SK-N-SH (cell line): ENCODE results near the gene PRLH. TPM values are rescaled to one million over a fixed set of nuclear protein-coding genes. Genes with fewer than 3 reads are reported as not detected.

Experiments used
- CTCF ChIA-PET: fragments of 300-600, 350-600 bp; formaldehyde crosslinking; extraction: SDS; loops from one replicate; lab custom pipeline; 2021; lab: Yijun Ruan, JAX
- POLR2A ChIA-PET: fragments of 350-600 bp; sonication (Branson Sonifier 250); formaldehyde crosslinking; extraction: SDS; loops from one replicate; lab custom pipeline; 2020; ENCODE audit warnings: antibody characterized with exemption, inconsistent platforms; lab: Yijun Ruan, JAX
- DNase-seq: peaks from one replicate; pipeline ENCODE4 v3.0.0; 2012
- H2AFZ ChIP-seq: fragments of 200-600 bp; sonication (generic); 2 replicates; pipeline ENCODE4 v1.8.1; 2016; ENCODE audit warnings: antibody characterized with exemption, mild to moderate bottlenecking, low read depth
- H3F3A ChIP-seq: fragments of 200-600 bp; sonication (generic); replicated peaks from 2 replicates; pipeline ENCODE3; 2016; ENCODE audit warnings: antibody characterized with exemption, mild to moderate bottlenecking; ENCODE audit not compliant: insufficient read depth
- H3K27ac ChIP-seq, 2 experiments: fragments of 200-500 bp in 1 of 2; fragments of 200-600 bp in 1 of 2; sonication (Bioruptor generic) in 1 of 2; sonication (generic), shearing (Covaris generic) in 1 of 2; 2 replicates each; pipeline versions ENCODE4 v1.5.1 to v1.6.1; 2014 to 2016; ENCODE audit warnings: low read depth in 2 of 2, inconsistent platforms in 1 of 2, low read length in 1 of 2, mild to moderate bottlenecking in 1 of 2, mixed read lengths in 1 of 2
- H3K27me3 ChIP-seq: fragments of 200-600 bp; sonication (generic), shearing (Covaris generic); 2 replicates; pipeline ENCODE4 v1.6.1; 2016; ENCODE audit warnings: mixed run types; ENCODE audit not compliant: insufficient read depth
- H3K36me3 ChIP-seq, 2 experiments: fragments of 200-500 bp in 1 of 2; fragments of 200-600 bp in 1 of 2; sonication (Bioruptor generic) in 1 of 2; sonication (generic) in 1 of 2; replicated peaks in 1 of 2; 2 replicates each; pipeline versions ENCODE3 to v1.5.1; 2014 to 2016; ENCODE audit warnings: low read length in 1 of 2, mild to moderate bottlenecking in 1 of 2; ENCODE audit not compliant: insufficient read depth in 2 of 2, control insufficient read depth in 1 of 2
- H3K4me1 ChIP-seq, 2 experiments: fragments of 200-500 bp in 1 of 2; fragments of 200-600 bp in 1 of 2; sonication (Bioruptor generic) in 1 of 2; sonication (generic), shearing (Covaris generic) in 1 of 2; 2 replicates each; pipeline versions ENCODE4 v1.5.1 to v1.6.1; 2014 to 2016; ENCODE audit warnings: low read depth in 1 of 2, low read length in 1 of 2, mixed run types in 1 of 2; ENCODE audit not compliant: insufficient read depth in 2 of 2, control insufficient read depth in 1 of 2
- H3K4me2 ChIP-seq: fragments of 200-600 bp; sonication (generic), shearing (Covaris generic); 2 replicates; pipeline ENCODE4 v1.6.1; 2017; ENCODE audit warnings: mixed run types
- H3K4me3 ChIP-seq, 2 experiments: fragments of 200-500 bp in 1 of 2; fragments of 200-600 bp in 1 of 2; sonication (Bioruptor generic) in 1 of 2; sonication (generic), shearing (Covaris generic) in 1 of 2; 2 replicates each; pipeline versions ENCODE4 v1.5.1 to v1.8.1; 2014 to 2016; ENCODE audit warnings: low read depth in 2 of 2, inconsistent platforms in 1 of 2, low read length in 1 of 2, mild to moderate bottlenecking in 1 of 2, mixed read lengths in 1 of 2, moderate library complexity in 1 of 2
- H3K79me2 ChIP-seq: fragments of 200-600 bp; sonication (generic); 2 replicates; pipeline ENCODE4 v1.8.1; 2017; ENCODE audit warnings: mild to moderate bottlenecking; ENCODE audit not compliant: insufficient read depth
- H3K9ac ChIP-seq: fragments of 200-600 bp; sonication (generic); 2 replicates; pipeline ENCODE4 v1.6.1; 2017; ENCODE audit warnings: mixed run types
- H3K9me2 ChIP-seq: fragments of 200-600 bp; sonication (generic); 2 replicates; pipeline ENCODE4 v1.6.1; 2017; ENCODE audit warnings: mixed run types
- H3K9me3 ChIP-seq: fragments of 200-600 bp; sonication (generic); 2 replicates; pipeline ENCODE4 v1.6.1; 2017; ENCODE audit warnings: mixed run types, mild to moderate bottlenecking, moderate library complexity
- H4K20me1 ChIP-seq: fragments of 200-600 bp; sonication (generic); 2 replicates; pipeline ENCODE4 v1.6.1; 2017; ENCODE audit warnings: mild to moderate bottlenecking, mixed run types; ENCODE audit not compliant: insufficient read depth
- CHD2 ChIP-seq: fragments of 150-350 bp; IDR thresholded peaks from 2 replicates; pipeline ENCODE4 v1.6.1; 2018; ENCODE audit warnings: low read length; ENCODE audit not compliant: partially characterized antibody
- ELF1 ChIP-seq: IDR thresholded peaks from 2 replicates; pipeline ENCODE4 v1.4.0; 2012
- EZH2phosphoT487 ChIP-seq: fragments of 200-600 bp; sonication (generic); IDR thresholded peaks from 2 replicates; pipeline ENCODE4 v1.6.1; 2017; ENCODE audit warnings: low read depth, mixed run types, mild to moderate bottlenecking, antibody characterized with exemption, moderate library complexity, borderline replicate concordance
- FOXM1 ChIP-seq: IDR thresholded peaks from 2 replicates; pipeline ENCODE4 v1.4.0; 2012; ENCODE audit warnings: low read depth, mild to moderate bottlenecking
- GABPA ChIP-seq: IDR thresholded peaks from 2 replicates; pipeline ENCODE4 v1.4.0; 2012; ENCODE audit warnings: low read depth, mild to moderate bottlenecking
- GATA2 ChIP-seq: sonication (generic); formaldehyde crosslinking; IDR thresholded peaks from 2 replicates; pipeline ENCODE4 v1.5.0; 2020; ENCODE audit warnings: mild to moderate bottlenecking, missing genetic modification reagents
- IRF3 ChIP-seq: fragments of 150-350 bp; IDR thresholded peaks from 2 replicates; pipeline ENCODE4 v1.6.1; 2016; ENCODE audit warnings: mild to moderate bottlenecking, low read depth, low read length
- JUND ChIP-seq: IDR thresholded peaks from 2 replicates; pipeline ENCODE4 v1.4.0; 2012
- MEF2A ChIP-seq: IDR thresholded peaks from 2 replicates; pipeline ENCODE4 v1.4.0; 2012; ENCODE audit warnings: low read depth, borderline replicate concordance
- NRF1 ChIP-seq: IDR thresholded peaks from 2 replicates; pipeline ENCODE4 v1.6.1; 2012; ENCODE audit warnings: low read depth, mild to moderate bottlenecking, low read length
- RAD21 ChIP-seq: IDR thresholded peaks from 2 replicates; pipeline ENCODE4 v1.6.1; 2012; ENCODE audit warnings: mild to moderate bottlenecking, low read length
- RFX5 ChIP-seq: IDR thresholded peaks from 2 replicates; pipeline ENCODE4 v1.6.1; 2012; ENCODE audit warnings: mild to moderate bottlenecking, improper control_type of control experiment, low read length
- TCF12 ChIP-seq: IDR thresholded peaks from 2 replicates; pipeline ENCODE4 v1.4.0; 2012
- TEAD4 ChIP-seq: IDR thresholded peaks from 2 replicates; pipeline ENCODE4 v1.4.0; 2012; ENCODE audit warnings: mild to moderate bottlenecking, borderline replicate concordance; ENCODE audit not compliant: insufficient read depth
- WGBS: methylation state at CpG from one replicate; pipeline ENCODE4 v1.1.6; 2017; ENCODE audit warnings: low lambda C conversion rate; 5-methylcytosine and 5-hydroxymethylcytosine counted together
- polyA plus RNA-seq, 3 experiments: library from polyadenylated mRNA; depleted of rRNA; stranded (reverse); fragments of >200 nt; gene quantifications; 2 replicates each; pipeline ENCODE4 v1.2.3, GENCODE V29; 2012
- TF ChIP-seq, protein P1 (sequence below): IDR thresholded peaks from 2 replicates; pipeline ENCODE4 v1.4.0; 2012; ENCODE audit warnings: low read depth, borderline replicate concordance
- TF ChIP-seq, protein P2 (sequence below): IDR thresholded peaks from 2 replicates; pipeline ENCODE4 v1.4.0; 2012; ENCODE audit warnings: low read depth
- TF ChIP-seq, protein P3 (sequence below): IDR thresholded peaks from 2 replicates; pipeline ENCODE4 v1.6.1; 2012; ENCODE audit warnings: mild to moderate bottlenecking, low read depth, low read length, moderate library complexity

PRLH gene
- polyA plus RNA-seq, 1 of the 3 experiments (the other 2 are of a cell fraction) = not detected

DNA sequence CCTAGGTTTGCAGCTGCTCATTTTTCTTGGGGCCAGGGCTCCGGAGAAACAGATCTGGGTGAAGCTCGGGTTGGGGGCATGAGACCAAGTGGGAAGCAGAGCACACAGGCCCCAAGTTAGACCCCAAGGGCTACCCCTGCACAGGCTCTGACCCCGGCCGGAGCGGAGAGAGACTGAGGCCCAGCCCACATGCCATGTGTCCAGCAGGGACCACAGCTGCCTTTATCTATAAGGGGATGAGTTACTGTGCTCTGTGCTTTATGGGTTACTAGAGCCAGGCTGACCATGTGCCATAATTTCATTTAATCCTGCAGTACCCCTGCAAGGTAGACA lies 30.3 kb upstream of the PRLH start:
- H3K27me3 ChIP-seq = no peaks in the 10 kb centered on the region
- peaks cover 2 to 60% of the 10 kb centered on the region in 2 experiments for H3K36me3 ChIP-seq
- H3K4me2 ChIP-seq = no peak overlapping the region
- no peaks in the 10 kb centered on the region for H3K9me2 ChIP-seq
- ChIA-PET POLR2A (no interaction called here), CTCF (interaction anchor here (0.9 to 2.9 kb wide), 3 partner anchors 23 to 382 kb away, joined by 3 to 11 read pairs (median 9); no protein-coding TSS in a partner anchor)
- no peaks in the 10 kb centered on the region for H3K9me3 ChIP-seq
- no peak overlapping the region for H3K27ac ChIP-seq
- DNase-seq = no peak
- WGBS = no CpG with 5 or more reads among the region's 5 CpGs
- TF ChIP-seq EZH2phosphoT487 (no peak), TEAD4 (no peak), IRF3 (no peak), MEF2A (no peak), JUND (no peak), RAD21 (no peak), RFX5 (no peak), NRF1 (no peak), TCF12 (no peak), CHD2 (no peak), FOXM1 (no peak), GABPA (no peak), GATA2 (no peak), ELF1 (no peak)
- TF ChIP-seq, protein P1, sequence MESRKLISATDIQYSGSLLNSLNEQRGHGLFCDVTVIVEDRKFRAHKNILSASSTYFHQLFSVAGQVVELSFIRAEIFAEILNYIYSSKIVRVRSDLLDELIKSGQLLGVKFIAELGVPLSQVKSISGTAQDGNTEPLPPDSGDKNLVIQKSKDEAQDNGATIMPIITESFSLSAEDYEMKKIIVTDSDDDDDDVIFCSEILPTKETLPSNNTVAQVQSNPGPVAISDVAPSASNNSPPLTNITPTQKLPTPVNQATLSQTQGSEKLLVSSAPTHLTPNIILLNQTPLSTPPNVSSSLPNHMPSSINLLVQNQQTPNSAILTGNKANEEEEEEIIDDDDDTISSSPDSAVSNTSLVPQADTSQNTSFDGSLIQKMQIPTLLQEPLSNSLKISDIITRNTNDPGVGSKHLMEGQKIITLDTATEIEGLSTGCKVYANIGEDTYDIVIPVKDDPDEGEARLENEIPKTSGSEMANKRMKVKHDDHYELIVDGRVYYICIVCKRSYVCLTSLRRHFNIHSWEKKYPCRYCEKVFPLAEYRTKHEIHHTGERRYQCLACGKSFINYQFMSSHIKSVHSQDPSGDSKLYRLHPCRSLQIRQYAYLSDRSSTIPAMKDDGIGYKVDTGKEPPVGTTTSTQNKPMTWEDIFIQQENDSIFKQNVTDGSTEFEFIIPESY = no peak
- TF ChIP-seq, protein P2, sequence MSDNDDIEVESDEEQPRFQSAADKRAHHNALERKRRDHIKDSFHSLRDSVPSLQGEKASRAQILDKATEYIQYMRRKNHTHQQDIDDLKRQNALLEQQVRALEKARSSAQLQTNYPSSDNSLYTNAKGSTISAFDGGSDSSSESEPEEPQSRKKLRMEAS = no peak
- TF ChIP-seq, protein P3, sequence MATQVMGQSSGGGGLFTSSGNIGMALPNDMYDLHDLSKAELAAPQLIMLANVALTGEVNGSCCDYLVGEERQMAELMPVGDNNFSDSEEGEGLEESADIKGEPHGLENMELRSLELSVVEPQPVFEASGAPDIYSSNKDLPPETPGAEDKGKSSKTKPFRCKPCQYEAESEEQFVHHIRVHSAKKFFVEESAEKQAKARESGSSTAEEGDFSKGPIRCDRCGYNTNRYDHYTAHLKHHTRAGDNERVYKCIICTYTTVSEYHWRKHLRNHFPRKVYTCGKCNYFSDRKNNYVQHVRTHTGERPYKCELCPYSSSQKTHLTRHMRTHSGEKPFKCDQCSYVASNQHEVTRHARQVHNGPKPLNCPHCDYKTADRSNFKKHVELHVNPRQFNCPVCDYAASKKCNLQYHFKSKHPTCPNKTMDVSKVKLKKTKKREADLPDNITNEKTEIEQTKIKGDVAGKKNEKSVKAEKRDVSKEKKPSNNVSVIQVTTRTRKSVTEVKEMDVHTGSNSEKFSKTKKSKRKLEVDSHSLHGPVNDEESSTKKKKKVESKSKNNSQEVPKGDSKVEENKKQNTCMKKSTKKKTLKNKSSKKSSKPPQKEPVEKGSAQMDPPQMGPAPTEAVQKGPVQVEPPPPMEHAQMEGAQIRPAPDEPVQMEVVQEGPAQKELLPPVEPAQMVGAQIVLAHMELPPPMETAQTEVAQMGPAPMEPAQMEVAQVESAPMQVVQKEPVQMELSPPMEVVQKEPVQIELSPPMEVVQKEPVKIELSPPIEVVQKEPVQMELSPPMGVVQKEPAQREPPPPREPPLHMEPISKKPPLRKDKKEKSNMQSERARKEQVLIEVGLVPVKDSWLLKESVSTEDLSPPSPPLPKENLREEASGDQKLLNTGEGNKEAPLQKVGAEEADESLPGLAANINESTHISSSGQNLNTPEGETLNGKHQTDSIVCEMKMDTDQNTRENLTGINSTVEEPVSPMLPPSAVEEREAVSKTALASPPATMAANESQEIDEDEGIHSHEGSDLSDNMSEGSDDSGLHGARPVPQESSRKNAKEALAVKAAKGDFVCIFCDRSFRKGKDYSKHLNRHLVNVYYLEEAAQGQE = no peak
- peaks cover 3% of the 10 kb centered on the region for H3F3A ChIP-seq
- no peak overlapping the region for H2AFZ ChIP-seq
- H3K4me1 ChIP-seq = peaks cover 0 to 9% of the 10 kb centered on the region in 2 experiments; a peak in 1 of 4 replicates
- no peaks in the 10 kb centered on the region for H4K20me1 ChIP-seq
- H3K79me2 ChIP-seq = peaks cover 4% of the 10 kb centered on the region; the same call in 1 of the 2 replicates
- H3K9ac ChIP-seq = no peak overlapping the region
- H3K4me3 ChIP-seq = no peak overlapping the region
